ENCODE results near the gene ZSCAN10. TPM values are rescaled to one million over a fixed set of nuclear protein-coding genes. Genes with fewer than 3 reads are reported as not detected.

ZSCAN10 gene
- total and polyA plus RNA-seq, 9 of the 15 experiments (the other 6 are each of a cell fraction or from before 2014, with no cell fraction given): 0.22 TPM; not detected in 8

DNA sequence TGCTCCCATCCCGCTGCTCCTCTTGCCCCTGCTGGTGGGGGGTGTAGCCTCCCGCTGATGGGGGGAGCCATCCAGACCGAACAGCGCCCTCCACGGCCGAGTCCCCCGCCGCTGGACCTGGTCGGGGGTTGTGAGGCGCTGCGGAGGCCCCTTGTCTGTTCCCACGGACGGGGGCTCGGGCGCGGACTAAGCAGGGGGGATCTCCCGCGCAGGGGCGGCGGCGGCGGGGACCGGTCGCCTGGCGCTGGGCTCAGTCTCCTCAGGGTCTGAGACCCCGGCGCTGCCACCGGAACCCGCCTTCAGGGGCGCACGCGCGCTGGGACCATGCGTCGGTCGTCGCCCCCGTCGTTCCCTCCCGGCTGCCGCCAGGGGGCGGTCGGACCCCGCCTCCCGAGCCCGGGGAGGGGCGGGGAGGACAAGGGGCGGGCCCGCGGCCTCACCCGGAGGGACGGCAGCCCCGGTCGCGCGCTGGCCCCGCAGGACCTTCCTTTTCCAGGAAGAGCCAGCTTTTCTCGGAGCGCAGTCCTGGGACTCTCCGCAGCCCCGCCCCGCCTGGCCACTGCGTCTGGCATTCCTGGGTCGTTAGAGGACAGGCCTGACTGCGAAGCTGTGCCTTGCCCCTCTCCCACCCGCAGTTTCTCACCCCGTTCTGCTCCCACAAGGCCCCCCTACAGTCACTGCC, 39.9 kb downstream of the ZSCAN10 start (continued):
- TF ChIP-seq, protein P1, sequence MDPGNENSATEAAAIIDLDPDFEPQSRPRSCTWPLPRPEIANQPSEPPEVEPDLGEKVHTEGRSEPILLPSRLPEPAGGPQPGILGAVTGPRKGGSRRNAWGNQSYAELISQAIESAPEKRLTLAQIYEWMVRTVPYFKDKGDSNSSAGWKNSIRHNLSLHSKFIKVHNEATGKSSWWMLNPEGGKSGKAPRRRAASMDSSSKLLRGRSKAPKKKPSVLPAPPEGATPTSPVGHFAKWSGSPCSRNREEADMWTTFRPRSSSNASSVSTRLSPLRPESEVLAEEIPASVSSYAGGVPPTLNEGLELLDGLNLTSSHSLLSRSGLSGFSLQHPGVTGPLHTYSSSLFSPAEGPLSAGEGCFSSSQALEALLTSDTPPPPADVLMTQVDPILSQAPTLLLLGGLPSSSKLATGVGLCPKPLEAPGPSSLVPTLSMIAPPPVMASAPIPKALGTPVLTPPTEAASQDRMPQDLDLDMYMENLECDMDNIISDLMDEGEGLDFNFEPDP (CRISPR knock-in tag; IDR thresholded peaks at IDR 0.05): no peak
- TF ChIP-seq ASH1L (IDR thresholded peaks at IDR 0.05; ENCODE audit: borderline replicate concordance, low read depth, partially characterized antibody): no peak
- TF ChIP-seq ZNF12 (CRISPR knock-in tag; IDR thresholded peaks at IDR 0.05): no peak
- TF ChIP-seq FOXA1 (IDR thresholded peaks at IDR 0.05; ENCODE audit: borderline replicate concordance): no peak
- TF ChIP-seq JUN (IDR thresholded peaks at IDR 0.05; ENCODE audit: borderline replicate concordance, low read depth, low read length): no peak
- no peak for TF ChIP-seq JUN (CRISPR knock-in tag; IDR thresholded peaks at IDR 0.05; ENCODE audit: borderline replicate concordance)
- TF ChIP-seq ZNF23 (CRISPR knock-in tag; IDR thresholded peaks at IDR 0.05): no peak
- TF ChIP-seq STAG1 (CRISPR knock-in tag; IDR thresholded peaks at IDR 0.05; ENCODE audit: borderline replicate concordance): peak; percentile 80; the same call in 1 of the 2 replicates
- TF ChIP-seq GTF2E2 (tag; IDR thresholded peaks at IDR 0.05): no peak
- TF ChIP-seq SOX6 (IDR thresholded peaks at IDR 0.05): 0 out of 2 replicates have a peak, but pooled peaks have one; percentile 40
- TF ChIP-seq PTRF (tag; IDR thresholded peaks at IDR 0.05): no peak
- no peak for TF ChIP-seq NR1H2 (CRISPR knock-in tag; IDR thresholded peaks at IDR 0.05)
- TF ChIP-seq, protein P2, sequence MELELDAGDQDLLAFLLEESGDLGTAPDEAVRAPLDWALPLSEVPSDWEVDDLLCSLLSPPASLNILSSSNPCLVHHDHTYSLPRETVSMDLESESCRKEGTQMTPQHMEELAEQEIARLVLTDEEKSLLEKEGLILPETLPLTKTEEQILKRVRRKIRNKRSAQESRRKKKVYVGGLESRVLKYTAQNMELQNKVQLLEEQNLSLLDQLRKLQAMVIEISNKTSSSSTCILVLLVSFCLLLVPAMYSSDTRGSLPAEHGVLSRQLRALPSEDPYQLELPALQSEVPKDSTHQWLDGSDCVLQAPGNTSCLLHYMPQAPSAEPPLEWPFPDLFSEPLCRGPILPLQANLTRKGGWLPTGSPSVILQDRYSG (tag; conservative IDR thresholded peaks at IDR 0.05; ENCODE audit: low read depth): no peak
- TF ChIP-seq SIX5 (IDR thresholded peaks at IDR 0.05; ENCODE audit: borderline replicate concordance in 1 of 2, insufficient read depth in 1 of 2, low read depth in 1 of 2, low read length in 2 of 2): no peak
- TF ChIP-seq ZNF224 (CRISPR knock-in tag; IDR thresholded peaks at IDR 0.05): no peak
- TF ChIP-seq SMAD2 (IDR thresholded peaks at IDR 0.05; ENCODE audit: low read depth, low read length): no peak
- no peak for TF ChIP-seq RFX1 (IDR thresholded peaks at IDR 0.05)
- no peak for TF ChIP-seq POLR3A (IDR thresholded peaks at IDR 0.05; ENCODE audit: borderline replicate concordance, extremely low read depth, insufficient read depth, insufficient read length)
- TF ChIP-seq RCOR1 (IDR thresholded peaks at IDR 0.05; ENCODE audit: borderline replicate concordance in 1 of 2, low read depth in 2 of 2, low read length in 2 of 2): 0 out of 4 replicates have a peak, but pooled peaks of 1 of the 2 experiments have one; percentile 2
- TF ChIP-seq, protein P3, sequence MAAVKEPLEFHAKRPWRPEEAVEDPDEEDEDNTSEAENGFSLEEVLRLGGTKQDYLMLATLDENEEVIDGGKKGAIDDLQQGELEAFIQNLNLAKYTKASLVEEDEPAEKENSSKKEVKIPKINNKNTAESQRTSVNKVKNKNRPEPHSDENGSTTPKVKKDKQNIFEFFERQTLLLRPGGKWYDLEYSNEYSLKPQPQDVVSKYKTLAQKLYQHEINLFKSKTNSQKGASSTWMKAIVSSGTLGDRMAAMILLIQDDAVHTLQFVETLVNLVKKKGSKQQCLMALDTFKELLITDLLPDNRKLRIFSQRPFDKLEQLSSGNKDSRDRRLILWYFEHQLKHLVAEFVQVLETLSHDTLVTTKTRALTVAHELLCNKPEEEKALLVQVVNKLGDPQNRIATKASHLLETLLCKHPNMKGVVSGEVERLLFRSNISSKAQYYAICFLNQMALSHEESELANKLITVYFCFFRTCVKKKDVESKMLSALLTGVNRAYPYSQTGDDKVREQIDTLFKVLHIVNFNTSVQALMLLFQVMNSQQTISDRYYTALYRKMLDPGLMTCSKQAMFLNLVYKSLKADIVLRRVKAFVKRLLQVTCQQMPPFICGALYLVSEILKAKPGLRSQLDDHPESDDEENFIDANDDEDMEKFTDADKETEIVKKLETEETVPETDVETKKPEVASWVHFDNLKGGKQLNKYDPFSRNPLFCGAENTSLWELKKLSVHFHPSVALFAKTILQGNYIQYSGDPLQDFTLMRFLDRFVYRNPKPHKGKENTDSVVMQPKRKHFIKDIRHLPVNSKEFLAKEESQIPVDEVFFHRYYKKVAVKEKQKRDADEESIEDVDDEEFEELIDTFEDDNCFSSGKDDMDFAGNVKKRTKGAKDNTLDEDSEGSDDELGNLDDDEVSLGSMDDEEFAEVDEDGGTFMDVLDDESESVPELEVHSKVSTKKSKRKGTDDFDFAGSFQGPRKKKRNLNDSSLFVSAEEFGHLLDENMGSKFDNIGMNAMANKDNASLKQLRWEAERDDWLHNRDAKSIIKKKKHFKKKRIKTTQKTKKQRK (IDR thresholded peaks at IDR 0.05; ENCODE audit: borderline replicate concordance, low read depth, low read length): no peak
- no peak for TF ChIP-seq HEY1 (CRISPR knock-in tag; IDR thresholded peaks at IDR 0.05; ENCODE audit: borderline replicate concordance)
- no peak for TF ChIP-seq EHMT2 (IDR thresholded peaks at IDR 0.05)
